ENCODE results near the gene HEPH. TPM values are rescaled to one million over a fixed set of nuclear protein-coding genes. Genes with fewer than 3 reads are reported as not detected.

Gene HEPH
- total and polyA plus RNA-seq, 9 of the 15 experiments (the other 6 are each of a cell fraction or from before 2014, with no cell fraction given), result 22.4 to 67.6 (median 42.9) TPM

DNA sequence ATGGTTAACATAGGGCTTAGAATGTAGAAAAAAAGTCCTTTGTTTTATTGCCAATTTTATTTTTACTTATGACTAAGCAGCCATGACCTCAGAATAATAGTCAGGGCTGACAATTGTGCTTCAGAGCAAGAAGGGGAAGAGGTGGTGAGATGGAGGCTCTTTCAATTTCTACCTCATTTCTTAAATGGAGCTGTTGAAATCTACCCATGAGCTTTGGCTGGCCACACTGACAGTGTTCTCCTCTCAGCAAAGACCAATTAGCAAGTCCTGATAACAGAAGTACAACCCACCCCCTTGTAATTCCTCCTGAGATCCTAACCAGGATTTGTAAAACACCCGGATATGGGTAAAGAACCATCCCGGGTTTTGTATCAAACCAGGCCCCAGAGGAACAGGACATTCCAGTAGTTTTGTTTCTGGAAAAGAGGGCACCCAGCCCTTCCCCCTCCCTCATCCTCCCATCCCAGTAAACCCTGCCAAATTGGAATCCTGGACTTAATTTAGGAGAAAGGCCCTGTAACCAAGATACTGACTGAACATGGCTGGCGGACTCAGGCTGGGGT lies at the start of gene HEPH (continued):
- TF ChIP-seq POLR2AphosphoS5 (IDR thresholded peaks at IDR 0.05; ENCODE audit: control insufficient read depth, insufficient read depth, low read depth, low read length) (peak; percentile 70; the same call in 1 of the 2 replicates), TBL1XR1 (IDR thresholded peaks at IDR 0.05; ENCODE audit: low read length in 2 of 2) (no peak), HOXB6 (CRISPR knock-in tag; IDR thresholded peaks at IDR 0.05; ENCODE audit: borderline replicate concordance) (no peak), XRCC5 (IDR thresholded peaks at IDR 0.05; ENCODE audit: low read depth, low read length) (peak; percentile 80), RBBP5 (IDR thresholded peaks at IDR 0.05; ENCODE audit: borderline replicate concordance, insufficient read depth, low read length, poor library complexity, severe bottlenecking) (no peak), HMGN3 (IDR thresholded peaks at IDR 0.05; ENCODE audit: borderline replicate concordance, extremely low read depth, insufficient read length, low read depth, low read length) (no peak), CBX5 (IDR thresholded peaks at IDR 0.05; ENCODE audit: borderline replicate concordance, low read depth) (no peak), ZNF316 (IDR thresholded peaks at IDR 0.05) (no peak), FOXM1 (IDR thresholded peaks at IDR 0.05; ENCODE audit: low read depth) (peak; percentile 62; the same call in 1 of the 2 replicates), FOXM1 (CRISPR knock-in tag; IDR thresholded peaks at IDR 0.05; ENCODE audit: low read depth) (no peak), ZNF551 (CRISPR knock-in tag; IDR thresholded peaks at IDR 0.05) (no peak), THRAP3 (IDR thresholded peaks at IDR 0.05; ENCODE audit: borderline replicate concordance) (peak; percentile 51; the same call in 1 of the 2 replicates), SP1 (CRISPR knock-in tag; IDR thresholded peaks at IDR 0.05) (0 out of 2 replicates have a peak, but pooled peaks have one; percentile 62), HDAC2 (IDR thresholded peaks at IDR 0.05) (peak; percentile 62; the same call in 1 of the 2 replicates)
- TF ChIP-seq, protein P1, sequence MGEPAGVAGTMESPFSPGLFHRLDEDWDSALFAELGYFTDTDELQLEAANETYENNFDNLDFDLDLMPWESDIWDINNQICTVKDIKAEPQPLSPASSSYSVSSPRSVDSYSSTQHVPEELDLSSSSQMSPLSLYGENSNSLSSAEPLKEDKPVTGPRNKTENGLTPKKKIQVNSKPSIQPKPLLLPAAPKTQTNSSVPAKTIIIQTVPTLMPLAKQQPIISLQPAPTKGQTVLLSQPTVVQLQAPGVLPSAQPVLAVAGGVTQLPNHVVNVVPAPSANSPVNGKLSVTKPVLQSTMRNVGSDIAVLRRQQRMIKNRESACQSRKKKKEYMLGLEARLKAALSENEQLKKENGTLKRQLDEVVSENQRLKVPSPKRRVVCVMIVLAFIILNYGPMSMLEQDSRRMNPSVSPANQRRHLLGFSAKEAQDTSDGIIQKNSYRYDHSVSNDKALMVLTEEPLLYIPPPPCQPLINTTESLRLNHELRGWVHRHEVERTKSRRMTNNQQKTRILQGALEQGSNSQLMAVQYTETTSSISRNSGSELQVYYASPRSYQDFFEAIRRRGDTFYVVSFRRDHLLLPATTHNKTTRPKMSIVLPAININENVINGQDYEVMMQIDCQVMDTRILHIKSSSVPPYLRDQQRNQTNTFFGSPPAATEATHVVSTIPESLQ (CRISPR knock-in tag; IDR thresholded peaks at IDR 0.05), result no peak
- TF ChIP-seq, protein P2, sequence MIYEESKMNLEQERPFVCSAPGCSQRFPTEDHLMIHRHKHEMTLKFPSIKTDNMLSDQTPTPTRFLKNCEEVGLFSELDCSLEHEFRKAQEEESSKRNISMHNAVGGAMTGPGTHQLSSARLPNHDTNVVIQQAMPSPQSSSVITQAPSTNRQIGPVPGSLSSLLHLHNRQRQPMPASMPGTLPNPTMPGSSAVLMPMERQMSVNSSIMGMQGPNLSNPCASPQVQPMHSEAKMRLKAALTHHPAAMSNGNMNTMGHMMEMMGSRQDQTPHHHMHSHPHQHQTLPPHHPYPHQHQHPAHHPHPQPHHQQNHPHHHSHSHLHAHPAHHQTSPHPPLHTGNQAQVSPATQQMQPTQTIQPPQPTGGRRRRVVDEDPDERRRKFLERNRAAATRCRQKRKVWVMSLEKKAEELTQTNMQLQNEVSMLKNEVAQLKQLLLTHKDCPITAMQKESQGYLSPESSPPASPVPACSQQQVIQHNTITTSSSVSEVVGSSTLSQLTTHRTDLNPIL (CRISPR knock-in tag; IDR thresholded peaks at IDR 0.05), result no peak
